ENCODE results near the gene NMT1.

NMT1 gene

GRCh38 chr17:45088741-45089140, 27.6 kb downstream of the NMT1 start:
- DNase-seq (ENCODE audit: insufficient read length) = no peak
- TF ChIP-seq POLR2A (IDR thresholded peaks at IDR 0.05; ENCODE audit: low read depth, low read length) (no peak), TAF1 (IDR thresholded peaks at IDR 0.05; ENCODE audit: borderline replicate concordance, low read depth, low read length) (no peak), POLR2AphosphoS5 (IDR thresholded peaks at IDR 0.05; ENCODE audit: low read depth, low read length) (no peak)
- no peak for FAIRE-seq

GRCh38 chr17:45090711-45091110, 29.6 kb downstream of the NMT1 start:
- DNase-seq (ENCODE audit: insufficient read length) (no peak), FAIRE-seq (no peak)
- no peak for TF ChIP-seq POLR2AphosphoS5 (IDR thresholded peaks at IDR 0.05; ENCODE audit: low read depth, low read length)
- TF ChIP-seq TAF1 (IDR thresholded peaks at IDR 0.05; ENCODE audit: borderline replicate concordance, low read depth, low read length) = no peak
- no peak for TF ChIP-seq POLR2A (IDR thresholded peaks at IDR 0.05; ENCODE audit: low read depth, low read length)

GRCh38 chr17:45091778-45092425, 30.8 kb downstream of the NMT1 start:
- FAIRE-seq = no peak

GRCh38 chr17:45092911-45093430, 31.9 kb downstream of the NMT1 start:
- no peak for DNase-seq (ENCODE audit: insufficient read length)
- TF ChIP-seq POLR2A (IDR thresholded peaks at IDR 0.05; ENCODE audit: low read depth, low read length) (no peak), POLR2AphosphoS5 (IDR thresholded peaks at IDR 0.05; ENCODE audit: low read depth, low read length) (no peak), TAF1 (IDR thresholded peaks at IDR 0.05; ENCODE audit: borderline replicate concordance, low read depth, low read length) (no peak)
- no peak for FAIRE-seq

More at GRCh38 chr17:45091778-45092425, 30.8 kb downstream of the NMT1 start:
- TF ChIP-seq POLR2A (IDR thresholded peaks at IDR 0.05; ENCODE audit: low read depth, low read length) (no peak), TAF1 (IDR thresholded peaks at IDR 0.05; ENCODE audit: borderline replicate concordance, low read depth, low read length) (no peak), POLR2AphosphoS5 (IDR thresholded peaks at IDR 0.05; ENCODE audit: low read depth, low read length) (no peak)
- DNase-seq (ENCODE audit: insufficient read length) = no peak

- no peak for DNase-seq (ENCODE audit: insufficient read length)
- no peak for TF ChIP-seq POLR2A (IDR thresholded peaks at IDR 0.05; ENCODE audit: low read depth, low read length)
- TF ChIP-seq TAF1 (IDR thresholded peaks at IDR 0.05; ENCODE audit: borderline replicate concordance, low read depth, low read length) = no peak
- TF ChIP-seq POLR2AphosphoS5 (IDR thresholded peaks at IDR 0.05; ENCODE audit: low read depth, low read length) = no peak
- FAIRE-seq = no peak
These were observed 32.5 kb downstream of the NMT1 start for GRCh38 chr17:45093444-45094110.

- FAIRE-seq = peak; percentile 9
- no peak for TF ChIP-seq POLR2A (IDR thresholded peaks at IDR 0.05; ENCODE audit: low read depth, low read length)
- TF ChIP-seq TAF1 (IDR thresholded peaks at IDR 0.05; ENCODE audit: borderline replicate concordance, low read depth, low read length) = no peak
- TF ChIP-seq POLR2AphosphoS5 (IDR thresholded peaks at IDR 0.05; ENCODE audit: low read depth, low read length) = no peak
- DNase-seq (ENCODE audit: insufficient read length) = no peak
These were observed 35.0 kb downstream of the NMT1 start for GRCh38 chr17:45096141-45096540.

- no peak for FAIRE-seq
- TF ChIP-seq POLR2AphosphoS5 (IDR thresholded peaks at IDR 0.05; ENCODE audit: low read depth, low read length) = no peak
- no peak for TF ChIP-seq POLR2A (IDR thresholded peaks at IDR 0.05; ENCODE audit: low read depth, low read length)
- TF ChIP-seq TAF1 (IDR thresholded peaks at IDR 0.05; ENCODE audit: borderline replicate concordance, low read depth, low read length) = no peak
- DNase-seq (ENCODE audit: insufficient read length) = no peak
These were observed 35.8 kb downstream of the NMT1 start for GRCh38 chr17:45096926-45097325.

- DNase-seq (ENCODE audit: insufficient read length) (no peak), FAIRE-seq (no peak)
- TF ChIP-seq POLR2A (IDR thresholded peaks at IDR 0.05; ENCODE audit: low read depth, low read length) = no peak
- TF ChIP-seq POLR2AphosphoS5 (IDR thresholded peaks at IDR 0.05; ENCODE audit: low read depth, low read length) = no peak
- no peak for TF ChIP-seq TAF1 (IDR thresholded peaks at IDR 0.05; ENCODE audit: borderline replicate concordance, low read depth, low read length)
These were observed 37.2 kb downstream of the NMT1 start for GRCh38 chr17:45098081-45098868.

GRCh38 chr17:45098869-45099616, 37.9 kb downstream of the NMT1 start:
- TF ChIP-seq TAF1 (IDR thresholded peaks at IDR 0.05; ENCODE audit: borderline replicate concordance, low read depth, low read length) (no peak), POLR2A (IDR thresholded peaks at IDR 0.05; ENCODE audit: low read depth, low read length) (no peak), POLR2AphosphoS5 (IDR thresholded peaks at IDR 0.05; ENCODE audit: low read depth, low read length) (no peak)
- FAIRE-seq (peak; percentile 57), DNase-seq (ENCODE audit: insufficient read length) (peak; percentile 87)

GRCh38 chr17:45101546-45101882, 40.4 kb downstream of the NMT1 start:
- TF ChIP-seq POLR2A (IDR thresholded peaks at IDR 0.05; ENCODE audit: low read depth, low read length) (no peak), POLR2AphosphoS5 (IDR thresholded peaks at IDR 0.05; ENCODE audit: low read depth, low read length) (no peak), TAF1 (IDR thresholded peaks at IDR 0.05; ENCODE audit: borderline replicate concordance, low read depth, low read length) (no peak)
- DNase-seq (ENCODE audit: insufficient read length) (no peak), FAIRE-seq (no peak)
